Small intestine (tissue), 7 donors: ENCODE data around the gene ARSI. TPM values are rescaled to one million over a fixed set of nuclear protein-coding genes. Genes with fewer than 3 reads are reported as not detected.

Source experiments
- DNase-seq, 2 donors: peaks; one replicate each; pipeline versions ENCODE4 v3.0.0 to v3.0.0-alpha.2; 2013
- FAIRE-seq: peaks from 2 replicates; lab custom pipeline; 2012; peaks lifted over from hg19 to GRCh38; lab: Jason Lieb, UNC
- H3K27ac ChIP-seq, 3 donors: one replicate each; pipeline ENCODE4 v1.5.1; 2013; ENCODE audit warnings: low read length in 2 of 3, mild to moderate bottlenecking in 2 of 3, control low read depth in 1 of 3, inconsistent platforms in 1 of 3, low read depth in 1 of 3, moderate library complexity in 1 of 3
- H3K27me3 ChIP-seq, 3 donors: one replicate each; pipeline ENCODE4 v1.6.1; 2013; ENCODE audit warnings: low read length in 3 of 3, inconsistent platforms in 1 of 3; ENCODE audit not compliant: control insufficient read depth in 3 of 3, insufficient read depth in 3 of 3
- H3K36me3 ChIP-seq, 3 donors: one replicate each; pipeline ENCODE4 v1.6.1; 2013; ENCODE audit warnings: low read length in 3 of 3, inconsistent platforms in 1 of 3, low read depth in 1 of 3, mild to moderate bottlenecking in 1 of 3, moderate library complexity in 1 of 3; ENCODE audit not compliant: control insufficient read depth in 3 of 3, insufficient read depth in 2 of 3
- H3K4me1 ChIP-seq, 3 donors: one replicate each; pipeline ENCODE4 v1.6.1; 2013; ENCODE audit warnings: low read length in 2 of 3, inconsistent platforms in 1 of 3, low read depth in 1 of 3, mild to moderate bottlenecking in 1 of 3, moderate library complexity in 1 of 3; ENCODE audit not compliant: control insufficient read depth in 3 of 3, insufficient read depth in 2 of 3
- H3K4me3 ChIP-seq, 3 donors: one replicate each; pipeline ENCODE4 v1.5.1; 2013; ENCODE audit warnings: low read length in 3 of 3, control low read depth in 1 of 3, inconsistent platforms in 1 of 3, low read depth in 1 of 3, mild to moderate bottlenecking in 1 of 3, moderate library complexity in 1 of 3
- H3K9me3 ChIP-seq, 2 donors: one replicate each; pipeline ENCODE4 v1.6.1; 2013; ENCODE audit warnings: low read depth in 1 of 2, low read length in 1 of 2; ENCODE audit not compliant: control insufficient read depth in 2 of 2, insufficient read depth in 1 of 2
- WGBS, 3 donors: extraction: QIAGEN DNeasy Blood & Tissue Kit; methylation state at CpG; one replicate each; pipeline ENCODE4 v1.1.7; 2013; 5-methylcytosine and 5-hydroxymethylcytosine counted together
- polyA plus RNA-seq, 4 donors: library from polyadenylated mRNA; stranded (reverse) in 3 of 4; unstranded in 1 of 4; fragments of 200-250 nt in 3 of 4; fragments of 120-200 nt in 1 of 4; gene quantifications; one replicate each; pipeline versions ENCODE4 v1.2.1 to v1.2.3, GENCODE V29; 2013
- donor health status: healthy with polysubstance abuse.
- donor health status: control.
- donor health status: control.
- donor health status: Bipolar disorder and iron deficiency.
- donor health status: healthy.

The ARSI gene
- polyA plus RNA-seq, 4 donors, result 0.40 to 1.4 TPM; not detected in 2

GRCh38 chr5:150303660-150304386, 1.1 kb upstream of the ARSI start:
- Histone ChIP-seq H3K4me1 (peaks cover 0 to 25% (median 4%) of the 10 kb centered on the region in 3 donors), H3K27me3 (peaks cover 0 to 55% (median 11%) of the 10 kb centered on the region in 3 donors), H3K36me3 (no peaks in the 10 kb centered on the region), H3K27ac (peak overlapping the region in 1 of 3 donors; percentile 72), H3K9me3 (no peaks in the 10 kb centered on the region), H3K4me3 (no peak overlapping the region)
- 63 to 79% (median 74%) methylated on average over 7 of the region's 7 CpGs for WGBS, 3 donors
- DNase-seq (no peak), FAIRE-seq (no peak)

- Histone ChIP-seq H3K4me1 (peaks cover 0 to 25% (median 4%) of the 10 kb centered on the region in 3 donors), H3K4me3 (peak overlapping the region in 1 of 3 donors; percentile 3), H3K9me3 (no peaks in the 10 kb centered on the region), H3K36me3 (no peaks in the 10 kb centered on the region), H3K27ac (peak overlapping the region in 2 of 3 donors; percentile 17 to 72), H3K27me3 (peaks cover 0 to 54% (median 11%) of the 10 kb centered on the region in 3 donors)
- FAIRE-seq (no peak), DNase-seq (no peak)
- 16 to 40% (median 31%) methylated on average over 16 of the region's 16 CpGs for WGBS, 3 donors
Measured at GRCh38 chr5:150303070-150303615, 438 bp upstream of the ARSI start.

DNA sequence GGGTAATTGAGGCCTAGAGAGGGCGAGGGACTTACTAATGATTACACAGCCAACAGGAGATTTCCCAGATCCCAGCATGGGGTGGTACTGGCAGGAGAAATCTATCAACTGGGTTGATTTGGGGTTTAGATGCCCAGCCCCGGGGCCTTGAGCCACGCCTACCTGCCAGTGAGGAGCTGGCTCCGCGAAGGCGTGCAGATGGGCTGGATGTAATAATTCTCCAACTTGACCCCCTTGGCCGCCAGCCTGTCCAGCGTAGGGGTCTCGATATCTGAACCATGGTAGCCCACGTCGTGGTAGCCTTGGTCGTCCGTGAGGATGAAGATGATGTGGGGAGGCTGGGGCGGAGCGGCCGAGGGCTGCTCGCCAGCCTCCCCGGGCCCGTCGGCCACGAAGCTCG, 804 bp downstream of the ARSI start:
- Histone ChIP-seq H3K27ac (no peak overlapping the region), H3K36me3 (peaks cover 0 to 7% (median 0%) of the 10 kb centered on the region in 3 donors), H3K9me3 (no peaks in the 10 kb centered on the region), H3K4me1 (peaks cover 0 to 26% (median 4%) of the 10 kb centered on the region in 3 donors), H3K4me3 (peak overlapping the region in 1 of 3 donors; percentile 48), H3K27me3 (peaks cover 0 to 53% (median 11%) of the 10 kb centered on the region in 3 donors)
- 25 to 35% (median 26%) methylated on average over 22 of the region's 22 CpGs for WGBS, 3 donors
- DNase-seq, result no peak
- no peak for FAIRE-seq

GRCh38 chr5:150301170-150301505, 1.6 kb downstream of the ARSI start:
- Histone ChIP-seq H3K36me3 (peaks cover 0 to 7% (median 0%) of the 10 kb centered on the region in 3 donors), H3K27ac (no peak overlapping the region), H3K27me3 (peaks cover 0 to 53% (median 11%) of the 10 kb centered on the region in 3 donors), H3K9me3 (no peaks in the 10 kb centered on the region), H3K4me1 (peaks cover 0 to 33% (median 4%) of the 10 kb centered on the region in 3 donors), H3K4me3 (no peak overlapping the region)
- DNase-seq, result no peak
- no peak for FAIRE-seq
- WGBS, 3 donors, result 47 to 60% (median 53%) methylated on average over 1 of the region's 1 CpG

GRCh38 chr5:150300496-150301169, 2.1 kb downstream of the ARSI start:
- DNase-seq (no peak), FAIRE-seq (no peak)
- Histone ChIP-seq H3K9me3 (no peaks in the 10 kb centered on the region), H3K27ac (peak overlapping the region in 1 of 3 donors; percentile 12), H3K36me3 (peaks cover 0 to 7% (median 0%) of the 10 kb centered on the region in 3 donors), H3K4me3 (no peak overlapping the region), H3K27me3 (peaks cover 0 to 53% (median 11%) of the 10 kb centered on the region in 3 donors), H3K4me1 (peaks cover 0 to 38% (median 4%) of the 10 kb centered on the region in 3 donors)
- 69 to 82% (median 76%) methylated on average over 13 of the region's 13 CpGs for WGBS, 3 donors

- Histone ChIP-seq H3K27ac (peak overlapping the region in 1 of 3 donors; percentile 65), H3K9me3 (no peaks in the 10 kb centered on the region), H3K4me1 (peaks cover 0 to 40% (median 4%) of the 10 kb centered on the region in 3 donors), H3K36me3 (peaks cover 0 to 10% (median 0%) of the 10 kb centered on the region in 3 donors), H3K27me3 (peaks cover 0 to 51% (median 11%) of the 10 kb centered on the region in 3 donors), H3K4me3 (no peak overlapping the region)
- DNase-seq (no peak), FAIRE-seq (no peak)
- whole genome bisulfite sequencing, 3 donors, result 73 to 87% (median 82%) methylated on average over 6 of the region's 6 CpGs
Measured at GRCh38 chr5:150299571-150300327, 3.0 kb downstream of the ARSI start.

GRCh38 chr5:150298701-150299451, 3.8 kb downstream of the ARSI start:
- FAIRE-seq (no peak), DNase-seq (no peak)
- Histone ChIP-seq H3K27ac (peak overlapping the region in 1 of 3 donors; percentile 65), H3K4me1 (peaks cover 0 to 43% (median 4%) of the 10 kb centered on the region in 3 donors), H3K27me3 (peaks cover 0 to 43% (median 11%) of the 10 kb centered on the region in 3 donors), H3K4me3 (no peak overlapping the region), H3K36me3 (peaks cover 0 to 13% (median 0%) of the 10 kb centered on the region in 3 donors), H3K9me3 (no peaks in the 10 kb centered on the region)
- WGBS, 3 donors, result 75 to 88% (median 86%) methylated on average over 10 of the region's 10 CpGs
